Skeletal muscle cell (primary cell): ENCODE measurements around the gene ZNF234.
"Not testable (repeated sequence)": the region's sequence is repeated elsewhere in the genome, so short reads cannot be mapped to it uniquely, and the experiment has no call there.

Experiments
- DNase-seq: peaks from one replicate; pipeline ENCODE4 v3.0.0-alpha.2; 2010; ENCODE audit warnings: low read depth
- H3K4me3 ChIP-seq: 2 replicates; pipeline ENCODE4 v1.5.1; 2011; ENCODE audit warnings: low read depth, mild to moderate bottlenecking, control low read depth, low read length, moderate library complexity

The ZNF234 gene

DNA sequence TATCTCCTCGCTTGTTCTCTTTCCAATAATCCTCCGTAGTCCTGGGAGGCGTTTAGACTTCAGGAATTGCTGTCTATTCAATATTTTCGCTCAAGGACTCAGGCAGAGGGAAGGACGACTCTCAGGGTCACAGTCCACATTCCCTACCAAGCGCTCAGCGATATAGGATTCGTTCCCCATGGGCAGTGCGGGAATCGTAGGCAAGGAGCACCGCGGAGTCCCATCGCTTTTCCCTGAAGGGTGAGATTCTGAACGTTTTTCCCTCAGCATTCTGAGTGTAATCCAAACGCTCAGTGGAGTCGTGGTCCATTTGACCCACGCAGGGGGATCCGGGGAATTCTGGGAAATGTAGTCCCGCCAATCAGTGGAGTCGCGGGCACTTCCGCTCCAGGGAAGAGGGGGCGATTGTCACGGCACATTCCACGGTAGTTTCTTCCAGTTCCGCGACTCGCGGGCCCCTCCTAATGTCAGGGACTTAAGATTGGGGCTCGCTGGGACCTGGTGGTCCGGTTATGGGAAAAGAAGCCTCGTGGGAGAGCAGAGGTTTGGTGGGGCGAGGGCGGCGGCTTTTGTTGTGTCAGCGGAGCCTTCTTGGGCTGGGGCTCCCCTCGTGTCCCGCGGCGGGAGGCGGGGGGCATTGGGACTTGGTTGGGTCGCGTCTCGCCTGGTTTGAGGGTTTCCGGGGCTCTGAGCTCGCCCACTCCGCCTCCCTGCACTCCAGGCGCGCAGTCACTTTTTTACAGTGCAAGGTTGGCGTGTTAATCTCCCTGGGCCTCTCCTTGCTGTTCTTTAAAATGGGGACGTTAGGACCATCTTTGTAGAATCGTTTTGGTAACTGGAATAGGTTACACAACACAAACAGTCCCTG is at the start of gene ZNF234:
TSS of gene ZNF234 (plus strand) at position 364 of the 868 bp plus-strand sequence. CDS start 3,079 bp downstream, outside the sequence.
- peak; percentile 56 for DNase-seq
- H3K4me3 ChIP-seq = peak within 1 kb of the TSS; percentile 92

DNA sequence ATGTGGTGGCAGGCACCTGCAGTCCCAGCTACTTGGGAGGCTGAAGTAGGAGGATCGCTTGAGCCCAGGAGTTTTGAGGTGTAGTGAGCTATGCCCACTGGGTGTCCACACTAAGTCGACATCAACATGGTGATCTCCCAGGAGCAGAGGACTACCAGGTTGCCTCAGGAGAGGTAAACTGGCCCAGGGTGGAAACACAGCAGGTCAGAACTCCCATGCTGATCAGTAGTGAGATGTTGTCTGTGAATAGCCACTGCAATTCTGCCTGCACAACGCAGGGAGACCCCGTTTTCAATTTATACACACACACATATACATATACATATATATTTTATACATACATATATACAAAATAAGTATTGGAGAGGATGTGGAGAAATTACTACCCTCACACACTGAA is 49.2 kb upstream of the ZNF234 start:
- no peak for DNase-seq

DNA sequence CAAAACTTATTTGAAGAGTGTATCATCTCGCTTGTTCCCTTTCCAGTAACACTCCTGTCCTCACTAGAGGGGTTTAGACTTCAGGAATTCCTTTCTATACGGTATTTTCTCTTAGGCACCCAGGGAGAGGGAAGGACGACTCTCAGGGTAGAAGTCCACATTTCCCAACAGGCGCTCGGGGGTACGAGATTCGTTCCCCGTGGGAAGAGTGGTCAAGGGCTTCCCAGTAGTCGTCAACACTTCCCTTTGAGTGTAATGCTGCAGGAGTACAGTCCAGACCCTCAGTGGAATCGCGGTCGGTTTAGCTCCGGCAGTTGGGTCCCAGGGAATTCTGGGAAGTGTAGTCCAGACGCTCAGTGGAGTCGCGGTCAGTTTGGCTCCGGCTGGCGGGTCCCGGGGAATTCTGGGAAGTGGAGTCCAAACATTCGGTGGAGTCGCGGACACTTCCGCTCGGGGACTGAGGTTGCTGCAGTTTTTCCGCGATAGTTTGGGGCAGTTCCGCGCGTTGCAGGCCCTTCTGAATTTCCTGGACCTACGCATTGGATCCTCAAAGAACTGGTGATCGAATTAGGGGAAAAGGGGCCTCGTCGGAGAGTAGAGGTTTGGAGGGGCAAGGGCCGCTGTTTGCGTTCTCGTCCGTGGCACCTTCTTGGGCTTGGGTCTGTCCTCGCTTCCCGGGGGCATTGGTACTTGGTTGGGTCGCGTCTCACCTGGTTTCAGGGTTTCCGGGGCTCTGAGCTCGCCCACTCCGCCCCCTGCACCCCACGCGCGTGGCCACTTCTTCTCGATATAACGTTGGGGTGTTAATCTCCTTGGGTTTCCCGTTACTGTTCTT is 47.2 kb upstream of the ZNF234 start, which contains the start of gene ZNF224:
TSS of gene ZNF224 (plus strand) at position 431 of the 835 bp plus-strand sequence. CDS start 3,513 bp downstream, outside the sequence.
- peak; percentile 64 for DNase-seq
- H3K4me3 ChIP-seq = peak within 1 kb of the TSS; percentile 78

More for the DNA sequence above, 49.2 kb upstream of the ZNF234 start:
- no peak overlapping the region for H3K4me3 ChIP-seq

DNA sequence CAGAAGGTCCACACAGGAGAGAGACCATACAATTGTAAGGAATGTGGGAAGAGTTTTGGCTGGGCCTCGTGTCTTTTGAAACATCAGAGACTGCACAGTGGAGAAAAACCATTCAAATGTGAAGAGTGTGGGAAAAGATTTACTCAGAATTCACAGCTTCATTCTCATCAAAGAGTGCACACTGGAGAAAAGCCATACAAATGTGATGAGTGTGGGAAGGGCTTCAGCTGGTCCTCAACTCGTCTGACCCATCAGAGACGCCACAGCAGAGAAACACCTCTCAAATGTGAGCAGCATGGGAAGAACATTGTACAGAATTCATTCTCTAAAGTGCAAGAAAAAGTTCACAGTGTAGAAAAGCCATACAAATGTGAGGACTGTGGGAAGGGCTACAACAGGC is 33.6 kb upstream of the ZNF234 start:
- DNase-seq = no peak
- H3K4me3 ChIP-seq = no peak overlapping the region

DNA sequence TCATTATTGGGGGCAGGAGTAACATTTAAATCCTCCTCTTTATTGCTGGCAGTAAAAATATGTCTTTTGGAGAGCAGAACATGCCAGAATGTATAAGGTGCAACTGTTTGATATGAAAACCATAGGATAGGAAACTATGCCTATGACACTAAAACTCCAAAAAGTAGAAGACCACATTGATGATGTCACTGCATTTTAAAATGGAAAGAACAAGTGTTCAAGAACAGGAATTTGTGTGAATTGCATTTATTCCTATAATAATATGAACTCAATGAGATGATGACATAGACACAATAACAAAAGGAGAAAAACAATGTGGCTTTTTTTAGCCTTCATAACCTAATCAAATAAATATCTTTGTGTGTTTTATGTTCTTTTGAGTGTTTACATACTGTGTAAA is 31.9 kb upstream of the ZNF234 start:
- no peak for DNase-seq
- H3K4me3 ChIP-seq = no peak overlapping the region

DNA sequence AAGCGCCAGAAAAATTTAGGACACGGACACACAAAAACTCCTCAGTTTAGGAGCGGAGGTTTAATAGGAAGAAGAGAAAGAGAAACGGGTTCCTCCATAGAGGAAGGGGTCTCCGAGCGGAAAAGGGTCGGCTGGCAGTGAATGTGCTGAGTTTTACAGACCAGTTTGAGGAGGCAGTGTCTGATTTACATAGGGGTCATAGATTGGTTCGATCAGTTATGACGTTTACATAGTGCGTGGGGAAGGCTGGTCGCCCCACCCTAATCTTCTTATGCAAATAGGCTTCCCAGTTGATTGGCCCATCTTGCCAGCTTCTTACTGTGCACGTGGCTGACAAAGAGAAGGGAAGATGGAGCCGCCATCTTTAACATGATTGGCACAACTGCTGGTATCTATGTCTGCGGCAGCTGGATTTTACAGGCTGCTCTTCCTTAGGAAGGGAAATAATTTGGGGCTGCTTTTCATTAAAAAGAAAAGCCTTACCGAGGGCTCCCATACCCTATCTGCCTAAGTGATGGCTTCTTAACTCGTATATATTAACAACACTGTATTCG is 29.4 kb upstream of the ZNF234 start:
- peak; percentile 58 for DNase-seq
- peak overlapping the region; percentile 78 for H3K4me3 ChIP-seq

DNA sequence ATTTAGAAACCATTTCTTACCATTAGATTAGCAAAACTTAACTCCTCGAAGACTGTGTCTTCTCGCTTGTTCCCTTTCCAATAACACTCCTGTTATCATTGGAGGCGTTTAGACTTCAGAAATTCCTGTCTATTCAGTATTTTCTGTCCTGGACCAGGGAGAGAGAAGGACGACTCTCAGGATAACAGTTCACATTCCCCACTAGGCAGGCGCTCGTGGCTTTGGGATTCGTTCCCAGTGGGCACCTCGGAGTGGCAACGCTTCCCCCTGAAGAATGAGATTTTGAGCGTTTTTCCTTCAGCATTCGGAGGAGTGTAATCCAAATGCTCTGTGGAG is 28.6 kb upstream of the ZNF234 start:
- no peak for DNase-seq

DNA sequence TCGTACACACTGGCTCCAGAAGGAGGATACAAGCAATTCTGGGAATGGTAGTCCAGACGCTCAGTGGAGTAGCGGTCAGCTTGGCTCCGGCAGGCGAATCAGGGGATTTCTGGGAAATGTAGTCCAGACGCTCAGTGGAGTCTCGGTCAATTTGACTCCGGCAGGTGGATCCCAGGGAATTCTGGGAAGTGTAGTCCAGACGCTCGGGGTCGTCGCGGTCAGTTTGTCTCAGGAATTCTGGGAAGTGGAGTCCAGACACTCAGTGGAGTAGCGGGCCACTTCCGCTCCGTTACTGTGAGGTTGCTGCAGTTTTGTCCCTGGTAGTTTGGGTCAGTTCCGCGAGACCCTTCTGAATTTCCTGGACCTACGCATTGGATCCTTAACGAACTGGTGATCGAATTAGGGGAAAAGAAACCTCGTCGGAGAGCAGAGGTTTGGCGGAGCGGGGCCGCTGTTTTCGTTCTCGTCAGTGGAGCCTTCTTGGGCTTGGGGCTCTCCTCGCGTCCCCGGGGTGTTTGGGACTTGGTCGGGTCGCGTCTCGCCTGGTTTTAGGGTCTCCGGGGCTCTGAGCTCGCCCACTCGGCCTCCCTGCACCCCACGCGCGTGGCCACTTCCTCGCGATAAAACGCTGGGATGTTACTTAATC is 28.1 kb upstream of the ZNF234 start, which contains the start of gene ZNF225:
TSS of gene ZNF225 (plus strand) at position 262 of the 646 bp plus-strand sequence. CDS start 2,429 bp downstream, outside the sequence.
- peak within 1 kb of the TSS; percentile 78 for H3K4me3 ChIP-seq
- peak; percentile 95 for DNase-seq

More for the DNA sequence above, 28.6 kb upstream of the ZNF234 start:
- H3K4me3 ChIP-seq = peak overlapping the region; percentile 78

DNA sequence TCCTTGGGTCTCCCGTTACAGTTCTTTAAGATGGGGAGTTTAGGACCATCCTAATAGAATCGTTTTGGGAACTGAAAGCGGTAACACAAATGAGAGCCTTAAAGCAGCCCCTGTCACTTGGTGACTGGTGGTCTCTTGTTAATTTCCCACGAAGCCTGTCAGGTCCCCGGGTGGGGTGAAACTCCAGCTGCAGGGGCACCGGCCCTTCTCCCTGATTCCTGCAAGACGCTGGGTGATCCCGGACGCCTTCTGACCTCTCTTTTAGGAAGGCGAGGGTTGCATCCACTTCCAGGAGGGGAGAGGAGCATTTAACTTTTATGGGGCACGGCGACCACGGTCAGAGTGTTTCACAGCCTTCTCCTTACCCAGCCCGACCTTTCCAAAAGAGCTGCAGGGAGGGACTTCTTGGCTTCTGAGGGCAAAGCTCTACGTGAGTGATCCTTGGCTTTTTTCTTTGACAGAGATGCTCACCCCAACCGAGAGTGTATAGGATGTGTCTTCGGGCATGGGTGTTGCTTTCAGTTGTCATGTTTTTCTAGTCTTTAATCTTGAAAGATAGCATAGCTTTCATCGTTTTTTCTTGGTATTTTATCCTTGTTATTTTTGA is 27.5 kb upstream of the ZNF234 start:
- no peak for DNase-seq

DNA sequence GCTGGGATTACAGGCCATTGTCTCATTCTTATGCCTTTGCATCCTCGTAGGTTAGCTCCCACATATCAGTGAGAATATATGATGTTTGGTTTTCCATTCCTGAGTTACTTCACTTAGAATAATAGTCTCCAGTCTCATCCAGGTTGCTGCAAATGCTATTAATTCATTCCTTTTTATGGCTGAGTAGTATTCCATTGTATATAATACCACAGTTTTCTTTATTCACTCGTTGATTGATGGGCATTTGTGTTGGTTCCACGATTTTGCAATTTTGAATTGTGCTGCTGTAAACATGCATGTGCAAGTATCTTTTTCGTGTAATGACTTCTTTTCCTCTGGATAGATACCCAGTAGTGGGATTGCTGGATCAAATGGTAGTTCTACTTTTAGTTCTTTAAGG is 20.2 kb upstream of the ZNF234 start:
- H3K4me3 ChIP-seq, DNase-seq: not testable (repeated sequence)

More for the DNA sequence above, 27.5 kb upstream of the ZNF234 start:
- peak overlapping the region; percentile 78 for H3K4me3 ChIP-seq

DNA sequence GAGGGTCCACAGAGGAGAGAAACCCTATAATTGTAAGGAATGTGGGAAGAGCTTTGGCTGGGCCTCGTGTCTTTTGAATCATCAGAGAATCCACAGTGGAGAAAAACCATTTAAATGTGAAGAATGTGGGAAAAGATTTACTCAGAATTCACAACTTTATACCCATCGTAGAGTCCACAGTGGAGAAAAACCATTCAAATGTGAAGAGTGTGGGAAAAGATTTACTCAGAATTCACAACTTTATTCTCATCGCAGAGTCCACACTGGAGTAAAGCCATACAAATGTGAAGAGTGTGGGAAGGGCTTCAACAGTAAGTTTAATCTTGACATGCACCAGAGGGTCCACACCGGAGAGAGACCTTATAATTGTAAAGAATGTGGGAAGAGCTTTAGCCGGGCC is 9.4 kb upstream of the ZNF234 start:
- no peak overlapping the region for H3K4me3 ChIP-seq

DNA sequence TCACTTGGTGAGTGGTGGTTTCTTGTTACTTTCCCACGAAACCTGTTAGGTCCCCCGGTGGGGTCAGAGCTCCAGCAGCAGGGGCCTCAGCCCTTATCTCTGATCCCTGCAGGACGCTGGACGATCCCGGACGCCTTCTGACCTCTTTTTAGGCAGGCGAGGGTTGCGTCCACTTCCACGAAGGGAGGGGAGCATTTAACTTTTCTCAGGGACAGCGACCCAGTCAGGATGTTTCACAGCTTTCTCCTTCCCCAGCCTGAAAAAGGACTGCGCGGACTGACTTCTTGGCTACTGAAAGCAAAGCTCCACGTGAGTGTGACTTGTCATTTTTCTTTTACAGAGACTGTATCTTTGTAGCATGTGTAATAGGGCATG is 692 bp downstream of the ZNF234 start:
- DNase-seq = no peak
- peak overlapping the region; percentile 92 for H3K4me3 ChIP-seq

More for the DNA sequence above, 9.4 kb upstream of the ZNF234 start:
- no peak for DNase-seq

DNA sequence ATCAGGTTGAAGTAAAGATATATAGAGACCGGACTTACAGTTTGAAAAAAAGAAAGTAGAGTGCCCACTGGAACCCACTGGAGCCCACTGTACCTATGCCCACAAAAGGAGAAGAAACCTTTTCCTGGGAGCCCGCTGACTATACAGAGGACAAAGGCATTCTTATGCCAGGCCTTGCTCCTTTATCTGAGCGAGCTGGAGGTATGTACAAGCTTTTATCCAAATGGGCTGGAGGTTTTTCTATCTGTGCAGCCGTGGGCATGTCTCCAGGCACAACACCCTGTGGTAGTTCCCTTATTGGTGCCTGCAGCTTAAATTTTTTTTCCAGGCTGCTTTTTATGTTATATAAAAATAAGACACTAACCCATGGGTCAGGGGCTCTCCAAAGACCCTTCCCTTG is 8.4 kb downstream of the ZNF234 start:
- H3K4me3 ChIP-seq = no peak overlapping the region
- DNase-seq = no peak

DNA sequence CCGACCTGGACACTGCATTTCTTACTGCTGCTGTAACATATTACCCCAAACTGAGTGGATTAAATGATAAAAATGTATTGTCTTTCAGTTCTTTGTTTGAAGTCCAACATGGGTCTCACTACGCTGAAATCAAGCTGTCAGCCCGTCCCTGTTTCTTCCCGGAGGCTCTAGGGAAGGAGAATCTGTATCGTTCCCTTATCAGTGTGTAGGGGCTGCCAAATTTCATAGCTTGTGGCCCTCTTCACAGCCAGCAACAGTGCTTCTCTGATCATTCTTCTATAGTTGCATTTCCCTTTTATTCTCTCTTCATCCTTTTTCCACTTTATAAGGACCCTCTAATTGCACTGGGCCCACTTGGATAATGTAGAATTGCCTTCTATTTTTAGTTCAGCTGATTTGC is 10.1 kb downstream of the ZNF234 start:
- H3K4me3 ChIP-seq = no peak overlapping the region
- DNase-seq = no peak

DNA sequence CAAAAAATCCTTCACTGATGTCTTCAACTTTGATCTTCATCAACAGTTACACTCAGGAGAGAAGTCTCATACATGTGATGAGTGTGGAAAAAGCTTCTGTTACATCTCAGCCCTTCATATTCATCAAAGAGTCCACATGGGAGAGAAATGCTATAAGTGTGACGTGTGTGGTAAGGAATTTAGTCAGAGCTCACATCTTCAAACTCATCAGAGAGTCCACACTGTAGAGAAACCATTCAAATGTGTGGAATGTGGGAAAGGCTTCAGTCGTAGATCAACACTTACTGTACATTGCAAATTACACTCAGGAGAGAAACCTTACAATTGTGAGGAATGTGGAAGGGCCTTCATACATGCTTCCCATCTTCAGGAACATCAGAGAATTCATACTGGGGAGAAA is 15.1 kb downstream of the ZNF234 start:
- no peak overlapping the region for H3K4me3 ChIP-seq
- DNase-seq = no peak

DNA sequence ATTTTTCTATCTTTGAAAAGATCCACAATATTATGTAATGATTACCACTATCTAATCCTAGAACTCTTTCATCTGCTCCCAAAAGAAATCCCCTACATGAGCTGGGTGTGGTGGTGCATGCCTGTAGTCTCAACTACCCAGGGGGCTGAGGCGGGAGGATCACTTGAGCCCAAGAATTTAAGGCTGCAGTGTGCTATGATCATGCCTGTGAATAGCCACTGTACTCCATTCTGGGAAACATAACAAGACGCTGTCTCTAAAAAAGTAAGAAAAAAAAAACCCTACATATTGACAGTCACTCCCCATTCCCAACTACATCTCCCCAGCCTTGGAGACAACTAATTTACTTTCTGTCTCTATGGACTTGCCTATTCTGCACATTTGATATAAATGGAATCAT is 22.4 kb downstream of the ZNF234 start:
- no peak overlapping the region for H3K4me3 ChIP-seq
- DNase-seq = no peak

DNA sequence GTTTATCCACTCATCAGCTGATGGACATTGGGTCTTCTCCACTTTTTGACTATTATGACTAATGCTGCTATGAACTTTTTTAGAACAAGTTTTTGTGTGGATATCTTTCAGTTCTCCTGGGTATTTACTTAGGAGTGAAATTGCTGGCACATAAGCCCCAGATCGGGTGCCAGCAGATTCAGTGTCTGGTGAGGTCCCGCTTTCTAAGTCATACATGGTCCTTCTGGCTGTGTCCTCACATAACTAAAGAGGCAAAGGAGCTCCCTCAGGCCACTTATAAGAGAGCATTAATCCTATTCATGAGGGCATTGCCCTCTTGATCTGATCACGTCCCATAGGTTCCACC is 22.9 kb downstream of the ZNF234 start:
- DNase-seq = no peak
- peak overlapping the region; percentile 95 for H3K4me3 ChIP-seq

DNA sequence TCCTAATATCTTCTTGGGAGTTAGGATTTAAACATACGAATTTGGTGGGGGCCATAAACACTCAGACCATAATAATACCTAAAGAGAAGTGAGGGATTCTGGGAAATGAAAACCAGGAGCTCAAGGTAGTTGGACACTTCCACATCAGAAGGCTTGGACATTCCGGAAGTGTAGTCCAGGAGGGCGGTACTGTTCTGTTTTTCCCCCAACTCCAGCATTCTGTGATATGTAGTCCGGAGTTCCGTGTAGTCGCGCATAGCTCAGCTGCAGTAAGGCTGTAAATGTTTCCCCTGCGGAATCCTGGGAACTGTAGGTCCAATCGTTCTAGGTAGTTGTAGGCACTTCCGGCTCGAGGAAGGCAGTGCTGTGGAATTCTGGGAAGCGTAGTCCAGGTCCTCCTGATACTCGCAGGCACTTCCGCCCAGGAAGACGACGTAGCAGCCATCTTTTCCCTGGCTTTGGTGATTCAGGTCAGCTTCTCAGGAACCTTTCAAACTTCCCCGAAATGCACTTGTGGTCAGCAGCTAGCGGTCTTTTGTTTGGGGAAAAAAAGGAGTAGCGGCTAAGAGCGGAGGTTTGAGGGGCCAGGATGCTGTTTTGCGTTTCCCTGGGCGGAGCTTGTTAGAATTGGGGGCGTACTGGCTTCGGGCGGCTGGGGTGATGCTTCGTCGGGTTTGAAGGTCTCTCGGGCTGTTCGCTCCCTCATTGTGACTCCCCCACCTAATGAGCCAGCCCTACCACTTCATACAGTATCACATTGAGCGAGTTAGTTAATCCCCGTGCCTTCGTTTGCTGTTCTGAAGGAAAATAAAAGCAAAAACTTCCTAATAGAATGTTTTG is 23.5 kb downstream of the ZNF234 start, which contains the start of gene ZNF226:
TSS of gene ZNF226 (plus strand) at position 428 of the 840 bp plus-strand sequence. CDS start 4,981 bp downstream, outside the sequence.
- DNase-seq = peak; percentile 96

More for the DNA sequence above, 23.5 kb downstream of the ZNF234 start, which contains the start of gene ZNF226:
- H3K4me3 ChIP-seq = peak within 1 kb of the TSS; percentile 95
